HepG2 (cell line): ENCODE measurements around the gene TFEB. TPM values are rescaled to one million over a fixed set of nuclear protein-coding genes. Genes with fewer than 3 reads are reported as not detected.

Experiments used
- ATF6 ChIP-seq: sonication (generic); formaldehyde crosslinking; conservative IDR thresholded peaks from 2 replicates; pipeline ENCODE4 v1.4.0; 2020; ENCODE audit warnings: missing genetic modification reagents
- FOXA1 ChIP-seq, 2 experiments: fragments of 450-650 bp in 1 of 2; sonication (generic) in 1 of 2; formaldehyde crosslinking in 1 of 2; IDR thresholded peaks; 2 replicates each; pipeline versions ENCODE4 v1.4.0 to v1.6.1; 2016 to 2020; ENCODE audit warnings: missing genetic modification reagents in 1 of 2
- HDAC2 ChIP-seq: sonication (generic); formaldehyde crosslinking; IDR thresholded peaks from 2 replicates; pipeline ENCODE4 v1.4.0; 2020; ENCODE audit warnings: missing genetic modification reagents
- HES4 ChIP-seq: sonication (generic); formaldehyde crosslinking; IDR thresholded peaks from 2 replicates; pipeline ENCODE4 v1.9.0; 2021; ENCODE audit warnings: mild to moderate bottlenecking, missing genetic modification reagents, borderline replicate concordance
- MAF1 ChIP-seq: sonication (generic); formaldehyde crosslinking; IDR thresholded peaks from 2 replicates; pipeline ENCODE4 v1.5.0; 2020; ENCODE audit warnings: missing genetic modification reagents, borderline replicate concordance
- NCOA2 ChIP-seq: sonication (generic); formaldehyde crosslinking; IDR thresholded peaks from 2 replicates; pipeline ENCODE4 v1.8.0; 2022; ENCODE audit warnings: inconsistent platforms
- PTBP1 ChIP-seq: fragments of 200-400 bp; formaldehyde crosslinking; IDR thresholded peaks from 2 replicates; pipeline ENCODE4 v1.6.1; 2018; ENCODE audit warnings: low read length, low read depth; ENCODE audit not compliant: poor library complexity, severe bottlenecking
- SIX1 ChIP-seq: sonication (generic); formaldehyde crosslinking; IDR thresholded peaks from 2 replicates; pipeline ENCODE4 v1.4.0; 2020; ENCODE audit warnings: missing genetic modification reagents, borderline replicate concordance
- TAF1 ChIP-seq: sonication (generic); formaldehyde crosslinking; IDR thresholded peaks from 2 replicates; pipeline ENCODE4 v1.4.0; 2020; ENCODE audit warnings: missing genetic modification reagents
- TSC22D2 ChIP-seq: sonication (generic); formaldehyde crosslinking; IDR thresholded peaks from 2 replicates; pipeline ENCODE4 v1.5.1; 2020; ENCODE audit warnings: missing genetic modification reagents, mild to moderate bottlenecking, borderline replicate concordance
- ZNF282 ChIP-seq: fragments of 450-650 bp; IDR thresholded peaks from 2 replicates; pipeline ENCODE4 v1.6.1; 2018; ENCODE audit not compliant: partially characterized antibody
- ZNF337 ChIP-seq: sonication (generic); formaldehyde crosslinking; IDR thresholded peaks from 2 replicates; pipeline ENCODE4 v1.5.1; 2020; ENCODE audit warnings: missing genetic modification reagents, low read depth, mild to moderate bottlenecking, borderline replicate concordance
- ZNF564 ChIP-seq: sonication (generic); formaldehyde crosslinking; IDR thresholded peaks from 2 replicates; pipeline ENCODE4 v1.8.1; 2023; ENCODE audit warnings: mild to moderate bottlenecking, missing genetic modification reagents
- ZNF792 ChIP-seq: IDR thresholded peaks from 2 replicates; pipeline ENCODE4 v1.6.1; 2016
- ZSCAN9 ChIP-seq: IDR thresholded peaks from 2 replicates; pipeline ENCODE4 v1.6.1; 2016; ENCODE audit warnings: borderline replicate concordance
- polyA plus RNA-seq, 8 experiments: library from polyadenylated mRNA; depleted of rRNA in 3 of 8; stranded (reverse) in 7 of 8; unstranded in 1 of 8; fragments of >200 nt; fragmentation: Illumina TruSeq in 4 of 8; extraction: Trizol in 4 of 8; gene quantifications; 2 replicates each; pipeline versions ENCODE4 v1.2.1 to v1.2.3, GENCODE V29; 2011 to 2016; ENCODE audit warnings: low read depth in 4 of 8, missing spikeins in 1 of 8, mixed read lengths in 1 of 8; ENCODE audit not compliant: insufficient read depth in 1 of 8
- total RNA-seq, 5 experiments: library from RNA; depleted of rRNA; stranded (reverse); fragments of >200 nt; fragmentation: Illumina TruSeq; extraction: Trizol; gene quantifications; 2 replicates each; pipeline ENCODE4 v1.2.3, GENCODE V29; 2016; ENCODE audit warnings: low read depth in 1 of 5
- TF ChIP-seq, protein P1 (sequence below): sonication (generic); formaldehyde crosslinking; IDR thresholded peaks from 2 replicates; pipeline ENCODE4 v1.4.0; 2020; ENCODE audit warnings: missing genetic modification reagents
- TF ChIP-seq, protein P2 (sequence below): sonication (generic); formaldehyde crosslinking; IDR thresholded peaks from 2 replicates; pipeline ENCODE4 v1.5.1; 2020; ENCODE audit warnings: missing genetic modification reagents, mild to moderate bottlenecking, borderline replicate concordance
- TF ChIP-seq, protein P3 (sequence below): sonication (generic); formaldehyde crosslinking; IDR thresholded peaks from 2 replicates; pipeline ENCODE4 v1.4.0; 2020; ENCODE audit warnings: missing genetic modification reagents

Gene TFEB
- total and polyA plus RNA-seq, 2 of the 13 experiments (the other 11 are each of a cell fraction or from before 2014, with no cell fraction given), result 13.3 to 18.7 TPM

DNA sequence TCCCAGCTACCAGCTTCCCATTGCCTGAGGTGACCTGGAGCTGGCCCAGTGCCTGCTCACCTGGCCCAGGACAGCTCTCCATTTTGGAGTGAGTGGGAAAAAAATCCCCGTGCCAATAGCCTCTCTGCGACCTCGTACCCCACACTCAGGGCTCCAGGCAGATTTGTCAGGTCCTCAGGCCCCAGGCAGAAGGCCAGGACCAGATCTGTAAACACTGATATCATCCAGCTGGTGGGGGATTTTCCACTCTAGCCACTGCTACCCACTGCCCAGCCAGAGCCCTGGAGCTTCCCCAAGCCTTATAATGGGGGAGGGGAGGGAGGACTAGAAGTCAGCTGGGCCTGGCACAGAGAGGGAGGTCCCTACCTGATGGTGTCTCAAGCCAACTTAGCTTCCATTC is 13.1 kb upstream of the TFEB start (continued):
- TF ChIP-seq ATF6 (no peak), HES4 (CRISPR knock-in tag) (no peak), MAF1 (CRISPR knock-in tag) (peak; percentile 64; the same call in 1 of the 2 replicates), ZNF337 (no peak), NCOA2 (CRISPR knock-in tag) (peak; percentile 56), TSC22D2 (no peak), ZNF564 (no peak), ZSCAN9 (no peak), FOXA1 (IDR thresholded peaks at IDR 0.05) (no peak), FOXA1 (CRISPR knock-in tag; IDR thresholded peaks at IDR 0.05) (peak; percentile 80), PTBP1 (no peak), SIX1 (CRISPR knock-in tag) (no peak), ZNF792 (CRISPR knock-in tag) (no peak), HDAC2 (CRISPR knock-in tag) (no peak), TAF1 (CRISPR knock-in tag) (no peak), ZNF282 (no peak)
- TF ChIP-seq, protein P1, sequence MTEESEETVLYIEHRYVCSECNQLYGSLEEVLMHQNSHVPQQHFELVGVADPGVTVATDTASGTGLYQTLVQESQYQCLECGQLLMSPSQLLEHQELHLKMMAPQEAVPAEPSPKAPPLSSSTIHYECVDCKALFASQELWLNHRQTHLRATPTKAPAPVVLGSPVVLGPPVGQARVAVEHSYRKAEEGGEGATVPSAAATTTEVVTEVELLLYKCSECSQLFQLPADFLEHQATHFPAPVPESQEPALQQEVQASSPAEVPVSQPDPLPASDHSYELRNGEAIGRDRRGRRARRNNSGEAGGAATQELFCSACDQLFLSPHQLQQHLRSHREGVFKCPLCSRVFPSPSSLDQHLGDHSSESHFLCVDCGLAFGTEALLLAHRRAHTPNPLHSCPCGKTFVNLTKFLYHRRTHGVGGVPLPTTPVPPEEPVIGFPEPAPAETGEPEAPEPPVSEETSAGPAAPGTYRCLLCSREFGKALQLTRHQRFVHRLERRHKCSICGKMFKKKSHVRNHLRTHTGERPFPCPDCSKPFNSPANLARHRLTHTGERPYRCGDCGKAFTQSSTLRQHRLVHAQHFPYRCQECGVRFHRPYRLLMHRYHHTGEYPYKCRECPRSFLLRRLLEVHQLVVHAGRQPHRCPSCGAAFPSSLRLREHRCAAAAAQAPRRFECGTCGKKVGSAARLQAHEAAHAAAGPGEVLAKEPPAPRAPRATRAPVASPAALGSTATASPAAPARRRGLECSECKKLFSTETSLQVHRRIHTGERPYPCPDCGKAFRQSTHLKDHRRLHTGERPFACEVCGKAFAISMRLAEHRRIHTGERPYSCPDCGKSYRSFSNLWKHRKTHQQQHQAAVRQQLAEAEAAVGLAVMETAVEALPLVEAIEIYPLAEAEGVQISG (CRISPR knock-in tag), result peak; percentile 20; the same call in 1 of the 2 replicates
- TF ChIP-seq, protein P2, sequence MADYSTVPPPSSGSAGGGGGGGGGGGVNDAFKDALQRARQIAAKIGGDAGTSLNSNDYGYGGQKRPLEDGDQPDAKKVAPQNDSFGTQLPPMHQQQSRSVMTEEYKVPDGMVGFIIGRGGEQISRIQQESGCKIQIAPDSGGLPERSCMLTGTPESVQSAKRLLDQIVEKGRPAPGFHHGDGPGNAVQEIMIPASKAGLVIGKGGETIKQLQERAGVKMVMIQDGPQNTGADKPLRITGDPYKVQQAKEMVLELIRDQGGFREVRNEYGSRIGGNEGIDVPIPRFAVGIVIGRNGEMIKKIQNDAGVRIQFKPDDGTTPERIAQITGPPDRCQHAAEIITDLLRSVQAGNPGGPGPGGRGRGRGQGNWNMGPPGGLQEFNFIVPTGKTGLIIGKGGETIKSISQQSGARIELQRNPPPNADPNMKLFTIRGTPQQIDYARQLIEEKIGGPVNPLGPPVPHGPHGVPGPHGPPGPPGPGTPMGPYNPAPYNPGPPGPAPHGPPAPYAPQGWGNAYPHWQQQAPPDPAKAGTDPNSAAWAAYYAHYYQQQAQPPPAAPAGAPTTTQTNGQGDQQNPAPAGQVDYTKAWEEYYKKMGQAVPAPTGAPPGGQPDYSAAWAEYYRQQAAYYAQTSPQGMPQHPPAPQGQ (CRISPR knock-in tag), result no peak
- TF ChIP-seq, protein P3, sequence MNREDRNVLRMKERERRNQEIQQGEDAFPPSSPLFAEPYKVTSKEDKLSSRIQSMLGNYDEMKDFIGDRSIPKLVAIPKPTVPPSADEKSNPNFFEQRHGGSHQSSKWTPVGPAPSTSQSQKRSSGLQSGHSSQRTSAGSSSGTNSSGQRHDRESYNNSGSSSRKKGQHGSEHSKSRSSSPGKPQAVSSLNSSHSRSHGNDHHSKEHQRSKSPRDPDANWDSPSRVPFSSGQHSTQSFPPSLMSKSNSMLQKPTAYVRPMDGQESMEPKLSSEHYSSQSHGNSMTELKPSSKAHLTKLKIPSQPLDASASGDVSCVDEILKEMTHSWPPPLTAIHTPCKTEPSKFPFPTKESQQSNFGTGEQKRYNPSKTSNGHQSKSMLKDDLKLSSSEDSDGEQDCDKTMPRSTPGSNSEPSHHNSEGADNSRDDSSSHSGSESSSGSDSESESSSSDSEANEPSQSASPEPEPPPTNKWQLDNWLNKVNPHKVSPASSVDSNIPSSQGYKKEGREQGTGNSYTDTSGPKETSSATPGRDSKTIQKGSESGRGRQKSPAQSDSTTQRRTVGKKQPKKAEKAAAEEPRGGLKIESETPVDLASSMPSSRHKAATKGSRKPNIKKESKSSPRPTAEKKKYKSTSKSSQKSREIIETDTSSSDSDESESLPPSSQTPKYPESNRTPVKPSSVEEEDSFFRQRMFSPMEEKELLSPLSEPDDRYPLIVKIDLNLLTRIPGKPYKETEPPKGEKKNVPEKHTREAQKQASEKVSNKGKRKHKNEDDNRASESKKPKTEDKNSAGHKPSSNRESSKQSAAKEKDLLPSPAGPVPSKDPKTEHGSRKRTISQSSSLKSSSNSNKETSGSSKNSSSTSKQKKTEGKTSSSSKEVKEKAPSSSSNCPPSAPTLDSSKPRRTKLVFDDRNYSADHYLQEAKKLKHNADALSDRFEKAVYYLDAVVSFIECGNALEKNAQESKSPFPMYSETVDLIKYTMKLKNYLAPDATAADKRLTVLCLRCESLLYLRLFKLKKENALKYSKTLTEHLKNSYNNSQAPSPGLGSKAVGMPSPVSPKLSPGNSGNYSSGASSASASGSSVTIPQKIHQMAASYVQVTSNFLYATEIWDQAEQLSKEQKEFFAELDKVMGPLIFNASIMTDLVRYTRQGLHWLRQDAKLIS, result no peak
